Tibial nerve (tissue), 4 donors: ENCODE measurements around the gene COPB2.

Experiments
- EP300 ChIP-seq, 2 donors: sonication (generic); formaldehyde crosslinking; IDR thresholded peaks; one replicate each; pipeline ENCODE4 v1.6.1; 2017; ENCODE audit warnings: antibody characterized with exemption in 2 of 2, mild to moderate bottlenecking in 1 of 2
- POLR2A ChIP-seq, 2 donors: fragments of 450-650 bp; IDR thresholded peaks; one replicate each; pipeline ENCODE4 v1.6.1; 2017; ENCODE audit warnings: antibody characterized with exemption in 2 of 2, mild to moderate bottlenecking in 2 of 2, moderate library complexity in 2 of 2
- TF ChIP-seq, protein P1 (sequence below), 5 experiments: fragments of 200-600 bp in 3 of 5; fragments of 450-650 bp in 2 of 5; sonication (generic) in 3 of 5; IDR thresholded peaks; one replicate each; pipeline ENCODE4 v1.5.1; 2016 to 2019; ENCODE audit warnings: antibody characterized with exemption in 5 of 5, mild to moderate bottlenecking in 3 of 5, moderate library complexity in 2 of 5

DNA sequence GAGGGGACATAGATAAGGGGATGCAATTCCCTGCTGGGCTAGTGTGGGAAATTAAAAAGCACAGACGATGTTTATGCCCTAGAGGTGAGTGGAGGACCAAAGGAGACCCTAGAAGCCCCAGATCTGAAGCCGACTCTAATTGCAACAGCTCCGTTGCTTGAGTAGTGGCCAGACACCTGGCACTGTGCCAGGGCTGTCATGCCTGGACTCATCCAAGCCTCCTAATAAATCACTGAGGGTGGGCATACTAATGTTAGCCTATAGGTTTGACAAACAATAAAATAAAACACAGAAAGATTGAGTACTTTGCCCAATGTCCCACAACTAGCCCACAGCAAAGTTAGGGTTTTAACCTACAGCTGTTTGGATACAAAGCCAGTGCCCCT is 71.0 kb downstream of the COPB2 start:
- TF ChIP-seq, protein P1, sequence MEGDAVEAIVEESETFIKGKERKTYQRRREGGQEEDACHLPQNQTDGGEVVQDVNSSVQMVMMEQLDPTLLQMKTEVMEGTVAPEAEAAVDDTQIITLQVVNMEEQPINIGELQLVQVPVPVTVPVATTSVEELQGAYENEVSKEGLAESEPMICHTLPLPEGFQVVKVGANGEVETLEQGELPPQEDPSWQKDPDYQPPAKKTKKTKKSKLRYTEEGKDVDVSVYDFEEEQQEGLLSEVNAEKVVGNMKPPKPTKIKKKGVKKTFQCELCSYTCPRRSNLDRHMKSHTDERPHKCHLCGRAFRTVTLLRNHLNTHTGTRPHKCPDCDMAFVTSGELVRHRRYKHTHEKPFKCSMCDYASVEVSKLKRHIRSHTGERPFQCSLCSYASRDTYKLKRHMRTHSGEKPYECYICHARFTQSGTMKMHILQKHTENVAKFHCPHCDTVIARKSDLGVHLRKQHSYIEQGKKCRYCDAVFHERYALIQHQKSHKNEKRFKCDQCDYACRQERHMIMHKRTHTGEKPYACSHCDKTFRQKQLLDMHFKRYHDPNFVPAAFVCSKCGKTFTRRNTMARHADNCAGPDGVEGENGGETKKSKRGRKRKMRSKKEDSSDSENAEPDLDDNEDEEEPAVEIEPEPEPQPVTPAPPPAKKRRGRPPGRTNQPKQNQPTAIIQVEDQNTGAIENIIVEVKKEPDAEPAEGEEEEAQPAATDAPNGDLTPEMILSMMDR (IDR thresholded peaks at IDR 0.05), result no peak
- TF ChIP-seq POLR2A (IDR thresholded peaks at IDR 0.05) (no peak), EP300 (IDR thresholded peaks at IDR 0.05) (no peak)
